Upper lobe of left lung (tissue), 6 donors: ENCODE measurements around the gene DIO3. TPM values are rescaled to one million over a fixed set of nuclear protein-coding genes. Genes with fewer than 3 reads are reported as not detected.

Source experiments
- ATAC-seq, 2 donors: fragments of 200-7000 bp; cut with Tn5 transposase; one replicate each; pipeline ENCODE4 v1.9.1; 2022; ENCODE audit warnings: mild to moderate bottlenecking in 2 of 2, moderate library complexity in 2 of 2; ENCODE audit not compliant: low FRiP score in 2 of 2
- DNase-seq, 2 donors: peaks; one replicate each; pipeline ENCODE4 v3.0.0-alpha.2; 2019 to 2020
- H3K27ac ChIP-seq, 4 donors: fragments of 200-600 bp; sonication (generic); one replicate each; pipeline ENCODE4 v1.5.1; 2016 to 2019
- H3K27me3 ChIP-seq, 4 donors: fragments of 200-600 bp; sonication (generic); one replicate each; pipeline ENCODE4 v1.5.1; 2017 to 2019
- H3K36me3 ChIP-seq, 4 donors: fragments of 200-600 bp; sonication (generic); one replicate each; pipeline ENCODE4 v1.5.1; 2016 to 2019
- H3K4me1 ChIP-seq, 4 donors: fragments of 200-600 bp; sonication (generic); one replicate each; pipeline ENCODE4 v1.5.1; 2018 to 2019
- H3K4me3 ChIP-seq, 4 donors: fragments of 200-600 bp; sonication (generic); one replicate each; pipeline ENCODE4 v1.5.1; 2017 to 2019; ENCODE audit warnings: mild to moderate bottlenecking in 2 of 4, moderate library complexity in 1 of 4
- H3K9me3 ChIP-seq, 4 donors: fragments of 200-600 bp; sonication (generic); one replicate each; pipeline ENCODE4 v1.5.1; 2018 to 2019
- EP300 ChIP-seq, 4 donors: sonication (generic); formaldehyde crosslinking; IDR thresholded peaks; one replicate each; pipeline ENCODE4 v1.5.1; 2017; ENCODE audit warnings: antibody characterized with exemption in 4 of 4, control low read depth in 2 of 4
- POLR2A ChIP-seq, 4 donors: fragments of 450-650 bp; IDR thresholded peaks; one replicate each; pipeline ENCODE4 v1.5.1; 2016 to 2017; ENCODE audit warnings: antibody characterized with exemption in 4 of 4, mild to moderate bottlenecking in 2 of 4
- POLR2AphosphoS5 ChIP-seq, 2 donors: sonication (generic); formaldehyde crosslinking; IDR thresholded peaks; one replicate each; pipeline ENCODE4 v1.5.1; 2017; ENCODE audit warnings: antibody characterized with exemption in 2 of 2
- WGBS, 2 donors: methylation state at CpG; one replicate each; pipeline ENCODE4 v1.1.5; 2017 to 2018; 5-methylcytosine and 5-hydroxymethylcytosine counted together
- total RNA-seq, 6 donors: library from RNA; depleted of rRNA in 4 of 6; stranded (reverse); fragments of >200 nt in 4 of 6; gene quantifications; one replicate each; pipeline versions ENCODE4 v1.1.0 to v1.2.1, GENCODE V29; 2016 to 2021
- TF ChIP-seq, protein P1 (sequence below), 6 experiments: fragments of 450-650 bp in 4 of 6; fragments of 200-600 bp in 2 of 6; sonication (generic) in 2 of 6; IDR thresholded peaks; one replicate each; pipeline ENCODE4 v1.5.1; 2016 to 2019; ENCODE audit warnings: antibody characterized with exemption in 6 of 6
- donor health status: DM: no; HTN: no; CAD: no; lungs with moderate emphysema.
- donor health status: DM: no; HTN: yes; CAD: no; lungs with severe emphysema.

DIO3 gene
- total RNA-seq, 6 donors from 2014 or later: 0.30 to 3.6 (median 1.9) TPM

DNA sequence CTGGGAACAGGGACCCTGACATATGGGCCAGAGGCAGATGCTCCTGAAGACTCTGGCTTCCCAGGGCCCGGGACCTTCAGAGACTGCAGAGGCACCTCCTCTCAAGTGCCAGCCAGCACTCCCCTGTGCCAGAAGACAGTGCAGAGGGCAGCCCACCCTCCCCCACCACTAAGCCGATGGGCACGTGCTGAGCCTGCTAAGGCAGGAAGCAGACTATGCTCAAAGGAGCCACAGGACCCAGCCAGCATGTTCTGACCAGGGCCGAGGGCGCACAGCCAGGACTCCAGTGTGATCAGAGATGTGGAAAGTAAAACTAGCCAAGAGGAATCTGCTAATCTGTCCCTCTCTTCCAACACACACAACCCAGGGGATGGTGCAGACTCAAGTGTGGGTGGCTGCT is 29.8 kb downstream of the DIO3 start:
- ATAC-seq: no peak
- H3K27me3 ChIP-seq: no peaks in the 10 kb centered on the region
- H3K4me1 ChIP-seq: peaks cover 0 to 4% (median under 1%) of the 10 kb centered on the region in 4 donors
- TF ChIP-seq POLR2AphosphoS5 (IDR thresholded peaks at IDR 0.05) (no peak), EP300 (IDR thresholded peaks at IDR 0.05) (no peak), POLR2A (IDR thresholded peaks at IDR 0.05) (no peak)
- TF ChIP-seq, protein P1, sequence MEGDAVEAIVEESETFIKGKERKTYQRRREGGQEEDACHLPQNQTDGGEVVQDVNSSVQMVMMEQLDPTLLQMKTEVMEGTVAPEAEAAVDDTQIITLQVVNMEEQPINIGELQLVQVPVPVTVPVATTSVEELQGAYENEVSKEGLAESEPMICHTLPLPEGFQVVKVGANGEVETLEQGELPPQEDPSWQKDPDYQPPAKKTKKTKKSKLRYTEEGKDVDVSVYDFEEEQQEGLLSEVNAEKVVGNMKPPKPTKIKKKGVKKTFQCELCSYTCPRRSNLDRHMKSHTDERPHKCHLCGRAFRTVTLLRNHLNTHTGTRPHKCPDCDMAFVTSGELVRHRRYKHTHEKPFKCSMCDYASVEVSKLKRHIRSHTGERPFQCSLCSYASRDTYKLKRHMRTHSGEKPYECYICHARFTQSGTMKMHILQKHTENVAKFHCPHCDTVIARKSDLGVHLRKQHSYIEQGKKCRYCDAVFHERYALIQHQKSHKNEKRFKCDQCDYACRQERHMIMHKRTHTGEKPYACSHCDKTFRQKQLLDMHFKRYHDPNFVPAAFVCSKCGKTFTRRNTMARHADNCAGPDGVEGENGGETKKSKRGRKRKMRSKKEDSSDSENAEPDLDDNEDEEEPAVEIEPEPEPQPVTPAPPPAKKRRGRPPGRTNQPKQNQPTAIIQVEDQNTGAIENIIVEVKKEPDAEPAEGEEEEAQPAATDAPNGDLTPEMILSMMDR (IDR thresholded peaks at IDR 0.05): no peak
- no peaks in the 10 kb centered on the region for H3K9me3 ChIP-seq
- 66 to 79% methylated on average over 4 to 5 of the region's 5 CpGs for WGBS, 2 donors
- no peak overlapping the region for H3K4me3 ChIP-seq
- DNase-seq: no peak
- no peak overlapping the region for H3K27ac ChIP-seq
- H3K36me3 ChIP-seq: no peaks in the 10 kb centered on the region

DNA sequence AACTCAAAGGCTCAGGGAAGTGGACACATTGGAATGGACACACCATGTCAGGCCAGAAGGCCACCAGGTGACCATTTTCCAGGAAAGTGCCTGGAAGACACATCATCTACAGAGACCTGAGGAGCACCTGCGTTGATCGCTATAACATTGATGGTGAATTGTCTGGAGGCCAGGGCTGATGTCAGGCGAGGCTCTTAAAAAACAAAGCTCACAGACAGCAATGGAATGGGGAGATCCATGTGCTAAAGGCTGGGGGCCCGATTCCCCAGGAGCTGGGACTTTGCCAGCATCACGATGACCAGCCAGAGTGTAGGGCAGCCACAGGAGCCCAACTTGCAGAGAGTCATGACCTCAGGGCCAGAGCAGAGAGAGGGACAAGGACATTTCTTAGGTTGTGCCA is 30.3 kb downstream of the DIO3 start:
- Histone ChIP-seq H3K4me3 (no peak overlapping the region), H3K27ac (no peak overlapping the region), H3K27me3 (no peaks in the 10 kb centered on the region), H3K36me3 (no peaks in the 10 kb centered on the region), H3K4me1 (peaks cover 3 to 8% (median 5%) of the 10 kb centered on the region in 4 donors), H3K9me3 (no peaks in the 10 kb centered on the region)
- ATAC-seq (no peak), DNase-seq (no peak)
- TF ChIP-seq POLR2AphosphoS5 (IDR thresholded peaks at IDR 0.05): no peak
- TF ChIP-seq POLR2A (IDR thresholded peaks at IDR 0.05): no peak
- no peak for TF ChIP-seq EP300 (IDR thresholded peaks at IDR 0.05)
- TF ChIP-seq, protein P1 (IDR thresholded peaks at IDR 0.05): no peak
- WGBS, 2 donors: 89 to 94% methylated on average over 5 of the region's 5 CpGs

DNA sequence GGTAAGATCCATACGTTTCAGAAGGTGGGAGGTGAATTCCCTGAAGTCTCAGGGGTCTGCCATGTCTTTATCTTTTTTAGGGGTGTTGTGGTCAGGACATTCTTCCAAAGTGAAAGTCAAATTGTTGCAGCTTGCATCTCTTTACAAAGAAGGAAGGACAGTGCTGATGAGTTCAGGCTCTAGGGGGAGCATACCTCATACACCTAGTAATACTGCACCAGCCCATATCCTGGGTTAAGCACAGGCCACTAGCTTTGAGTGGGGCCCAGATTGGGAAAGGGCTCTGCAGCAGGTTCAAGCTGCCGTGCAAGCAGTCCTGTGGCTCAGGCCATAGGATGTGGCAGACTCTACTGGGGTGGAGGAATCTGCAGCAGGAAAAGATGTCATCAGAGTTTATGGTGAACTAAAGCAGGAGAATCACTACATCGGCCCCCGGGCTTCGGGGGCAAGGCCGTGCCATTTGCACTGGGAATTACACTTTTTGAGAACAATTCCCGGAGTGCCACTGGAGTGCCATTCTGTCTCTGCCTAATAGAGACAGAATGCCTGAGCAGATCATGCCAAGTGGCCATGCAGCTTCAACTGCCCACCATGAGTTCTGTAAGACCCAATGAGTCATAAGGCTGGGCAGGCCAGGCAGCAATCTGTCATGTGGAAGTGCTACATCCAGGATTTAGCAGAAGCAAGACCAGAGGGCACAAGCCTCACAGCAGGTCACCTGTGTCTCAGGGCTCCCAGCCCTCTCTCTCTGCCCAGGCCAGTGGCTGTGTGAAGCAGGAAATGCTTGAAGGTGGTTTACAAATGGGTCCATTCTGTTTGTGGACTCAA is 32.3 kb downstream of the DIO3 start:
- no peaks in the 10 kb centered on the region for H3K27me3 ChIP-seq
- 89 to 92% methylated on average over 6 to 7 of the region's 7 CpGs for WGBS, 2 donors
- H3K4me1 ChIP-seq: peaks cover 7 to 12% (median 8%) of the 10 kb centered on the region in 4 donors
- no peak overlapping the region for H3K27ac ChIP-seq
- DNase-seq: no peak
- no peaks in the 10 kb centered on the region for H3K9me3 ChIP-seq
- TF ChIP-seq POLR2AphosphoS5 (IDR thresholded peaks at IDR 0.05): no peak
- H3K4me3 ChIP-seq: no peak overlapping the region
- ATAC-seq: no peak
- H3K36me3 ChIP-seq: no peaks in the 10 kb centered on the region

DNA sequence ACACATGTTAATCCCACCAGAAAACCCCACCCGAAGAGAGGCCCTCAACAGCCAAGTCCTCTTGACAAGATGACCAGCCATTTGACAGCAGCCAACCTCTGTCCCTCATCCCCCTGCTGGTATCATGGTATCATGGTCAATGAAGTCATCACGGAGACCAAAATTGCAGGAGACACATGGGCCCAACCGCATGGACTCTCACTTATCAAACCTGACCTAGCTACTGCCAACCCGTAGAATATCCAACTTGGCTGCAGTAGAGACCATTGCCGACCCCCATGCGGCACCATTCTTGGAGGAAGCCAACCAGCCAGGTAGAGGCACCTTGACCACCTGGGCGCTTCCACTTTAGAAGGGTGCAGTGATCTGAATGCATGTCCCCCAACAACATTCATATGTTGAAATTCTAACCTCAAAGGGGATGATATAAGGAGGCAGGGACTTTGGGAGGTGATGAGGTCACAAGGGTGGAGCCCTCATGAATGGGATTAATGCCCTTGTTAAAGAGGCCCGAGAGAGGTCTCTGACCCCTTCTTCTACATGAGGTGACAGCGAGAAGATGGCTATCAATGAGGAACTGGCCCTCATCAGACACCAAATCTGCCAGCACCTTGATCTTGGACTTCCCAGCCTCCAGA is 33.3 kb downstream of the DIO3 start:
- Histone ChIP-seq H3K4me3 (no peak overlapping the region), H3K36me3 (no peaks in the 10 kb centered on the region), H3K9me3 (no peaks in the 10 kb centered on the region), H3K27me3 (no peaks in the 10 kb centered on the region), H3K27ac (no peak overlapping the region), H3K4me1 (peaks cover 7 to 12% (median 8%) of the 10 kb centered on the region in 4 donors)
- TF ChIP-seq EP300 (IDR thresholded peaks at IDR 0.05) (no peak), POLR2AphosphoS5 (IDR thresholded peaks at IDR 0.05) (no peak), POLR2A (IDR thresholded peaks at IDR 0.05) (no peak)
- TF ChIP-seq, protein P1 (IDR thresholded peaks at IDR 0.05): no peak
- ATAC-seq (no peak), DNase-seq (no peak)
- WGBS, 2 donors: 94 to 95% methylated on average over 7 to 9 of the region's 9 CpGs

DNA sequence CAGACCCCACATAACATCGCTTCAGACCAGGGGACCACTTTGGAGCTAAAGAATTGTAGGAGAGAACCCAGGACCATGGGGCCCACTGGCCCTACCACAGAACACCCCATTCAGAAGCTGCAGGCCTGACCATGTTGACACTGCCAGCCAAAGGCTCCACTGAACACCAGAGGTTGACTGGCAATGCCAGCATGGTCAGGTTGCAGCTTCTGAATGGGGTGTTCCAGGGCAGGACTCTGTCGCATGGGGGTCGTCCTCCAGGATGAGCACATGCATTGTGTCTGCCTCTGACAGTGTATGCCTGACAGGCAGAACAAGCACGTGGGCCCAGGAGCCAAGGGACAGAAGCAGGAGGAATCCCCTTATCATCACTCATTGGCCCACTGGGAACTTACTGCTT is 34.1 kb downstream of the DIO3 start:
- DNase-seq (no peak), ATAC-seq (no peak)
- Histone ChIP-seq H3K27me3 (no peaks in the 10 kb centered on the region), H3K27ac (no peak overlapping the region), H3K9me3 (no peaks in the 10 kb centered on the region), H3K4me3 (no peak overlapping the region), H3K36me3 (no peaks in the 10 kb centered on the region), H3K4me1 (peaks cover 7 to 12% (median 8%) of the 10 kb centered on the region in 4 donors)
- 81 to 92% methylated on average over 2 to 4 of the region's 4 CpGs for WGBS, 2 donors
- TF ChIP-seq, protein P1 (IDR thresholded peaks at IDR 0.05): no peak
- TF ChIP-seq POLR2A (IDR thresholded peaks at IDR 0.05): no peak
- TF ChIP-seq EP300 (IDR thresholded peaks at IDR 0.05): no peak
- no peak for TF ChIP-seq POLR2AphosphoS5 (IDR thresholded peaks at IDR 0.05)
